Hematopoietic multipotent progenitor cell treated with erythropoietin and hydrocortisone succinate and interleukin-3 and kit ligand, for 6 days (in vitro differentiated cells): ENCODE data around the gene CLCN2.

Experiments
- DNase-seq: peaks from one replicate; pipeline ENCODE4 v3.0.0-alpha.2; 2015

Gene CLCN2

DNA sequence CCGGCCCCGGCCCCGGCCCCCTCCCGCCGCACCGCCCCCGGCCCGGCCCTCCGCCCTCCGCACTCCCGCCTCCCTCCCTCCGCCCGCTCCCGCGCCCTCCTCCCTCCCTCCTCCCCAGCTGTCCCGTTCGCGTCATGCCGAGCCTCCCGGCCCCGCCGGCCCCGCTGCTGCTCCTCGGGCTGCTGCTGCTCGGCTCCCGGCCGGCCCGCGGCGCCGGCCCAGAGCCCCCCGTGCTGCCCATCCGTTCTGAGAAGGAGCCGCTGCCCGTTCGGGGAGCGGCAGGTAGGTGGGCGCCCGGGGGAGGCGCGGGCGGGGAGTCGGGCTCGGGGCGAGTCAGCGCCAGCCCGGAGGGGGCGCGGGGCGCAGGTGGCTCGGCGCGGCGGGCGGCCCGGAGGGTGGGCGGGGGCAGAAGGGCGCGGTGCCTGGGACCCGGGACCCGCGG is 18.8 kb upstream of the CLCN2 start:
- DNase-seq, result peak; percentile 29

DNA sequence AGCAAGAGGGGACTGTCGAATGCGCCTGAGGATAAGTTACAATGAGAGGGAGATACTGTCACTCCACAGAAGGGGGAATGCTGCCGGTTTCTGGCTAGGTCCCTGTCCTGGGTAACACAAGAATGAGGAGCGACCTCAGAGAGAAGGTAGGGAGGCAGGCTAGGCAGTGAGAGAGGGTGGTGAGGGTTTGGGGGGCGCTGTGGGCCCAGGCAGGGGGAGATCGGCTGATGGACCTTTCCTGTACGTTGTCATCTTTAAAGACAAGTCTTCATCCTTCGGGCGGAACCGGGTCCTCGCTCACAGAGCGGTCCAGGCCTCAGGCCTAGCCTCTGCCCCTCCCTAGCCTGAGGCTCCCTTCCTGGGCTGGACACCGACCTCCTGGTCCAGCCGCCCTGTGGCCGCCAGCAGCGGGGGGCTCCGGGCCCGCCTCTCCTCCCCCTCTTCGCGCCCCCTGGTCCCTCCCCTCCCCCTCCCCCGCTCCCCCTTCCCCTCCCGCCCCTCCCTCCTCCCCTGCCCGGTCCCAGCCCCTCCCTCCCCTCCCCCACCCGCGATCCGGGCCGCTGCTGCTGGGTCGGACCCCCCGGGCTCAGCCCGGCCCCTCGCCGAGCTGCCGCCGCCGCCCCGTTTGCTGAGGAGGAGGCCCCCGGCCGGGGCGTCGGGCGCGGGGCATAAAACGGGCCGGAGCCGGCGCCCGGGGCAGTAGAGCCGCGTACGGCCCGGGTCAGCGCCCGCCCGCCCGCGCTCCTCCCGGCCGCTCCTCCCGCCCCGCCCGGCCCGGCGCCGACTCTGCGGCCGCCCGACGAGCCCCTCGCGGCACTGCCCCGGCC is 18.2 kb upstream of the CLCN2 start, which contains the start of gene CHRD:
CHRD (plus strand) TSS at position 697 of the 827 bp plus-strand sequence. CDS start 265 bp downstream, outside the sequence.
- no peak for DNase-seq

DNA sequence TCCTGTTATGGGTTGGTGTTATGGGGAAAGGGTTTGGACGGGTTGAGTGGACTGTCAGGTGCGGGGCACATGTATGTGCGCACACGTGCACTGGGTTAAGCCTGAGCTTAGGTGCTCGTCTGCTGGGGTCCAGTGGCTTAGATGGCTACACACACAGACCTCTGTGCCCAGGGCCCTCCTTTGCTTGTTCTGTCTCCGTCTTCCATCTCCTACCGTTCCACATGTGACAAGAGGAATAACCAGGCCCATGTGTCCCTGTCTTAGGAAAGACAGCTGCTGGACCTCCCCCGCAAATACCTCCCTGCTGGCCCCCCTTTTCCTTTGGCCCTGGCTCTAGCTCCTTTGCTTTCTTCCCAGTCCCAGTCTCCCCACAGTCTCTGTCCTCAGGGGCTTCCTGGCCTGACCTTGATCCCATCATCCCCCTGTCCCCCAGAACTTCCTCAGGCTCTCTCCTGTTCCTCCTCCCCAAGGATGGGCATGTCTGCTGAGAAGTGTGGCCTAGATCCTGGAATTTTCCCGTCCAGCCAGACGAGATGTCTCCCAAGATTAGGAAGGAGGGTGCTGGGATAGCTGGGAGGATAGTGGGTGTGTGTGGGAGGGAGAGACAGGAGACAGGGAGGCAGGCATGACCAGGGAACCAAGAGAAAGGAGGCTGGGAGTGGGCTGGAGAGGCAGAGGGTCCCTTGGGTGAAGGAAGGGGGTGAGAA is 17.4 kb upstream of the CLCN2 start:
- DNase-seq, result no peak

DNA sequence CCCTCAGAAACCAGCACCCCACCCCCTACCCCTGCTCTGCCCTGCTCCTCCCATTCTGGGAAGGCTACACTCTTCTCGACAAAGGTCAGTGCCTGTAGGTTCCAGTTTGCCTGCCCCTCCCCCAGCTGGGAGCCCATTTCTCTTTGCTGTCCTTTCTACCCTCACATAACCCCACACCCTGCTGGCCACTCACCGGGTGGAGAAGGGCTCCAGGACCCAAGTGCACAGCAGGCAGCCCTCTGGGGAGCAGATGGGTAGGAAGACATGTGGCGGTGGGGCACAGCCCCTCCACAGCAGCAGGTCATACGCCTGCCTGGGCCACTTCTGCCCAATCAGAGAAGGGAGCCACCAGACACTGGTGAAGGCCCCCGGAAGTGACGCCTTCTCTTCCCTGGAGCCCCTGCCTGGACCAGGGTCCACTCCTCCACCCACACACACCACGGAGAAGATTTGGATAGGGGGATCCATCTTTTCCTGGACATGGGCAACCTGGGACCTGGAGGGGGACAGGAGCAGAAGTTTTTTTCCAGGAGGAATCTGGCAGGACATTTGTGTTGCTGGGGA is 16.6 kb upstream of the CLCN2 start, which contains the start of gene THPO:
THPO (minus strand) TSS at position 326 of the 564 bp plus-strand sequence. CDS start 1,948 bp downstream, outside the sequence.
- DNase-seq, result no peak

DNA sequence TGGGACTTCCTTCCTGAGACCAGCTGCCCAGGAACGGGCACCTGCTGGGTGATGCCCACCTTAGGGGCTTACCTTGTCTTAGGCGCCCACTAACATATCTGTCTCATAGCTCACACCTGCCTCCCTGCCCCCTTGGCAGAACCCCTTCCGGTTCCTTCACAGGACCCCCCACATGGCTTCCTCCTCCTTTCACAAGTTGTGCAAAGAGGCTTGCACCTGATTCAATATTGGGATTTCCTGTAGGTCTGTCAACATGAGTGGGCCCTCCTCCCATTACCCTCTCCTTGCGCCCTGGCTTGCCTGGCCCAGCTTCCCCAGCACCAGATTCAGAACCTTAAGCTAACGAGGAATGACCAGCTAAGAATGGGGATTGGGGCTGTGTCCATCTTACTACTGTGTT is 16.0 kb upstream of the CLCN2 start:
- no peak for DNase-seq

DNA sequence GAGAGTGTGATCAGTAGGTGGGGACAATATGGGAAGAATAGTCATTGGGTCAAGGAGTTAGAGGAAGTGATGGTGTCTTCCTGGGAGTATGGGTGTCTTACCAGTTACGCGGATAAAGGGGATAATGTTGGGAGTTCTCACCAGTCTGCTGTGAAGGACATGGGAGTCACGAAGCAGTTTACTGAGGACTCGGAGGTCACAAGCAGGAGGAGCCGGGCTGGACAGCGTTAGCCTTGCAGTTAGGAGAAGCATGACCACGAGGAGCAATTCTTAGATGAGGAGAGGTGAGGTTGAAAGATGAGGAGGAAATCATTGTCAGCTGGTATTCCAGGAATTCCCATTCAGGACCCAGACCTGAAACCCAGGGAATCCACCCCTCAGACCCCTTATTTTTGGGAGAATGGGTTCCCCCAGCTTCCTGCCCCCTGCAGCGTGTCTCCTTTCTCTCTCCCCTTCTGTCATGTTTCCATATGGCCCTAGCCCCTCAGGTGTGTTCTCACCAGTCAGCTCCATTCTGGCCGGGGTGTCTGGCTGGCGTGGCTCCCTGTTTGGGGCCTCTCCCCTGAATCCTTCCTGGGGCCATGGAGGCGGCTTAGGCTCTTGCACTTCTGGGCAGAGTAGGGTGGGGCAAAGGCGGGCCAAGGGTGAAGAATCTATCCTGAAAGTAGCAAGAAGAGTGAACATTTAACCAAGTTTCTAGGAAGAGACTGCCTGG is 14.5 kb upstream of the CLCN2 start:
- no peak for DNase-seq

DNA sequence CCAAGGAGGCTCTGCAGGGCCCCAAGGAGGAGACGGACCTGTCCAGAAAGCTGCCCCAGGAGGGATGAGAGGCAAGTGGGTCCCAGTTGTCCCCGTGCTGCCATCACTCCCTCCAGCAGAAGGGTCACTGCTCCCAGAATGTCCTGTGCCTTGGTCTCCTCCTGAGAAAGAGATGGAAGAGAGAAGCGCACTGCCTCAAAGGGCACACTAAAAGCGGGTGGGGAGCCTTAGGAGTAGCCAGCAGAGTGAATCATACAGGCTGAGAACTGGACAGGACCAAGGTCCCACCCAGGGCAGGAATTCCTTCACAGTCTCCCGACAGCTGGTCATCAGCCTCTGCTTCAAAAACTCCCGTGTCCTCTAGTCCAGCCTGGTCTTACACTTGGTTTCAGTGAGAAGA is 12.0 kb upstream of the CLCN2 start:
- no peak for DNase-seq

DNA sequence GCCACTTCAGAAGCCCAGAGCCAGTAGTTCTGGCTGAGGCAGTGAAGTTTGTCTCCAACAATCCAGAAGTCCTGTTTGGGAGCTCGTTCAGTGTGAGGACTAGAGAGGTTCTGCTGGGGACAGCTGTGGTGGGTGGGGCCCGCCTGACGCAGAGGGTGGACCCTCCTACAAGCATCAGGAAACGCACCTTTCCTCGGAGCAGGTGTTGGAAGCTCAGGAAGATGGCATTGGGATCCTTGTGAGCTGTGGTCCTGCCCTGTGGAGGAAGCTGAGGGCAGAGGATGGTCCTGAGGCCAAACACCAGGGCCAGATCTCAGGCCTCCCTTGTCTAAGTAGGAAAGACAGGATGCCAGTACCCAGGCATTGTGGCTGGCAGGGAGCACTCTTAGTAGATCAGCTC is 11.5 kb upstream of the CLCN2 start:
- DNase-seq, result no peak

DNA sequence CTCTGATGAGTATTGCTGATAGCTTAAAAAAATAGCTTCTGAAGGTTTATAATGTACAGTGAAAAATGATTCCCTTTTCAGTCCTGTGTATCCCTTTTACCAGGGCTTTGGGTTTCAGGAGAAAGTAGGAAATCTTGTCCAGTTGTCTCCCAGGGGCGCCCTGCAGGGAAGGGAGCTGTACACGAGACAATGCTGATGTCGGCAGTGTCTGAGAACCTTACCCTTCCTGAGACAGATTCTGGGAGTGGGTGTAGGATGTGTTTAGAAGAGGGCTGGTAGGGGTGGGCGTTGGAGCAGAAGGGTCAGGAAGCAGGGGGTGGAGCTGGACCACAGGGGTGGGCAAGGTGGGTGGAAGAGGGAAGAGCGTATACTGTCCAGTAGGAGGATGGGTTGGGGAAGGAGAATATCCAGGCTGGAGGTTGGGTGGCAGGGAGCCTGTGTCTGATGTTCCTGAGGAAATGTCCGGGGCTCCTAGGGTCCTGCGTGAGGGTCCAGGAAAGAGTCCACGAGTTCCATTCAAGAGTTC is 11.0 kb upstream of the CLCN2 start:
- DNase-seq, result no peak

DNA sequence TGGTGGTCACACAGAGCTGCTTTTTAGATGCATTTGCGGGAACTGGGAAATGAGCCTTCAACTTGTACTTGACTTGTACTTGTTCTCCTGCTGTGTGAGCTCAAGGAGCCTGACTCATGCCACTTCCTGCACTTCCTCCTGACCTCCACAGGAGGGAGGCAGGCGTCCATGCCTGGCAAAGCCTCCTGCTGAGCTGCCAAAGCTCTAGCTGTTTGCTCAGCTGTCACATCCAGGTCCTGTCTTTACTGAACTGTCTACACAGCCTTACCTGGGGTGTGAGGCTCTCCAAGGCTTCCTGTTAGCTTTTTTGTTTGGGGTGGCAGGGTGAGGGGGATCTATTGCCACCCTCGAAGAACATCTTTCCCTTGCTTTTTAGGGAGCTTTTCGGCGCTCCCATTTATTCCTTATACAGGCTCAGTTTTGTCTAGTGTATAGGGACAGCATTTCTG is 10.2 kb upstream of the CLCN2 start:
- DNase-seq, result peak; percentile 91

DNA sequence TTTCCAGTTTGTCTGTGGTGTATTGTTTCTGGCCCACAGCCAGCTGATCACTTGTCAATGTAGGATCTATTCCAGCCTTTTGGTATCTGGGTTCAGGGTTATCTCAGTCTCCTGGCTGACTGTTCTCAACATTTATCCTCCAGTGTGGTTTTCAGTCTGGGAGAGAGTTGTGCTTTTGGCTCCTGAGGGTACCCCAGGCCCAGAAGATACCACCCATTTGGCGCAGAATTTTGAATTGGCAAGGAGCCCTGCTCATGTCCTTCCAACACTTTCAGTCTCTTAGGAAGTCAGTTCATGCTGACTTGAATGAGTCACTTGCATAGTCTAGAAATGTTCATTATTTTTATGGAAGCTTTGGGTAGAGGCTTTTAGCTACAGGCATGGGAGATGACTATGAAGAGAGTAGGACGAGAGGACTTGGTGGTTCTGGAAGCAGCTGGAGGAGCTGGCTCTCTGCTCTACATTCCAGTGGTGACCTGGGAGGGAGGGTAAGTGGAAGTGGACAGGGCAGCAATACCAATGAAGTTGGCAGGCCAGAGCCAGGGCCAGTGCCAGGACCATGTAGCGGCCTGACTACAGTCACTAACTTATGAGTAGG is 7.3 kb upstream of the CLCN2 start:
- DNase-seq, result no peak

DNA sequence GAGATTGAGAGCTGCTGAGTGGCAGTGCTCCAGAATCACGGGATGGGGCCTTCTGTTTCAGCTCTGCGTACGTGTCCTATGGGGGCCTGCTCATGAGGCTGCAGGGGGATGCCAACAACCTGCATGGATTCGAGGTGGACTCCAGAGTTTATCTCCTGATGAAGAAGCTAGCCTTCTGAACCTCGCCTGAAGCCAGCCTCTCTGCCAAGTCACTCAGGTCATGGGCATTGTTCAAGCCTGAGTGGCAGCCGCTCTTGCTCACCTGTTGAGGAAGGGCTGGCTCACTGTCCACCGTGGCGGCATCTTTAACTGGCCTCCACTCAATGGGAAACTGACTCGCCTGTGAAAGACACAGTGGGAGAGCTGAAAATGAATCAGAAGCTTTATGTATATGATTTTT is 6.7 kb upstream of the CLCN2 start:
- DNase-seq, result no peak

DNA sequence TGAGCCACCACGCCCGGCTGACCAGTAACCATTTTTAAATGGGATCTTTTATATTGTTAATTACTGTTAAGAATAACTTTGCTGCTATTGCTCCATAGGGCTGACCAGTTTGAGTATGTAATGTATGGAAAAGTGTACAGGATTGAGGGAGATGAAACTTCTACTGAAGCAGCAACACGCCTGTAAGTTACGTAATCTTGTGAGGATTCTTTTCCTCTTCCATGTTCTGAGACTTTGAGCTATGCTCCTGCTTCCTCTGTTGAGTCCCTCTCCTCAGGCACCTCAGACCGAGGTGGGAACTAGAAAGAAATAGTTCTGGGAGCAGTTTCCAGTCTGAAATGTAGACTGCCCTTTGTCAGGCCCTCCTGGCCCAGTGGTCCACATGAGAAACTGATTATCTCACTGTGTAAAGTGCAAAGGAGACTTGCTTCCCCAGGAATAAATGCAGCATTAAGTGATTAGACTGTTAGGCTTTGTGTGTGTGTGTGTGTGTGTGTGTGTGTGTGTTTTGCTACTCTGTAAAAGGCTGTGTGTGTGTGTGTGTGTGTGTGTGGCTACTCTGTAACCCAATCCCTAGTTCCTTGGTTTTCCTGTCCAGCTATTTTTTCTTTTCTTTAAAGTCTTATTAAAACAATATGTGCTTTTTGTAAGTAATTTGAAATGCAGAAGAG is 5.3 kb upstream of the CLCN2 start:
- no peak for DNase-seq

DNA sequence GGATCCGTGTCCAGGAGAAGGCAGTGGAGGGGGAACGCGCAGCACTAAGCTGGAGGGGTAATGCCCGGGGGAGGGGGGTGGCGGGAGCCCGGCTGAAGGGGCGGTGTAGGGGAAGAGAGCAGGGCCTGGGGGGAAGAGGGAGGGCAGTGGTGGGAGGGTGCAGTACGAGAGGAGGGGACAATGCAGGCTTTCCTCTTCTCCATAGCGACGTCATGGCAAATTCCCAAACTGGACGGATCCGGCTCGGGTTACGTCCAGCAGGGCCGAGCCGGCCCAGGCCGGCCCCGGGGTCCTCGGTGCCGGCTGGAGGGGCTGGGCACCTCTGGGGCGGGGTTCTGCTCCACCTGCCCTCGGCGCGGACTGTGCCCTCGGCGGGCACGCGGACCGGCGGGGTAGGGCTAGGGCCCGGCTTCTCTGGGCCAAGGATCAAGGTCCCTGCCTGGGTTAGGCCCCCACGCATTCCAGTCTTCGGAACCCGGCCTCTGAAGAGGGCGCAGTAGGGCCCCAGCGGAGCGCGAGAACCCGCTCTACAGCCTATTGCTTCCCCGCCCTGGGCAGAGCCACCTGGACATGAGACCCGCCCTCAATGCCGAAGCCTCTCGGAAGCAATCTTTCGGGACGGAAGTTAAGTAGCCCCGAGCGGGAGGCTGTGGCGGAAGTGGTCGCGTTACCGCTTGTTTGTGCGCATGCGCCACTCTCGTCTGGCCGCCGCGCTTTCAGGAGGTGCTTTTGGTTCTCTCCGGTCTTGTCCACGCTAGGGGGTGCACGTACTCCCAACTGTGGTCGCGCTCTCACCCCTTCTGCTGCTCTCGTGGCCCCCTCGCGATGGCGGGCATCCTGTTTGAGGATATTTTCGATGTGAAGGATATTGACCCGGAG is 1.5 kb upstream of the CLCN2 start:
- DNase-seq, result peak; percentile 99

DNA sequence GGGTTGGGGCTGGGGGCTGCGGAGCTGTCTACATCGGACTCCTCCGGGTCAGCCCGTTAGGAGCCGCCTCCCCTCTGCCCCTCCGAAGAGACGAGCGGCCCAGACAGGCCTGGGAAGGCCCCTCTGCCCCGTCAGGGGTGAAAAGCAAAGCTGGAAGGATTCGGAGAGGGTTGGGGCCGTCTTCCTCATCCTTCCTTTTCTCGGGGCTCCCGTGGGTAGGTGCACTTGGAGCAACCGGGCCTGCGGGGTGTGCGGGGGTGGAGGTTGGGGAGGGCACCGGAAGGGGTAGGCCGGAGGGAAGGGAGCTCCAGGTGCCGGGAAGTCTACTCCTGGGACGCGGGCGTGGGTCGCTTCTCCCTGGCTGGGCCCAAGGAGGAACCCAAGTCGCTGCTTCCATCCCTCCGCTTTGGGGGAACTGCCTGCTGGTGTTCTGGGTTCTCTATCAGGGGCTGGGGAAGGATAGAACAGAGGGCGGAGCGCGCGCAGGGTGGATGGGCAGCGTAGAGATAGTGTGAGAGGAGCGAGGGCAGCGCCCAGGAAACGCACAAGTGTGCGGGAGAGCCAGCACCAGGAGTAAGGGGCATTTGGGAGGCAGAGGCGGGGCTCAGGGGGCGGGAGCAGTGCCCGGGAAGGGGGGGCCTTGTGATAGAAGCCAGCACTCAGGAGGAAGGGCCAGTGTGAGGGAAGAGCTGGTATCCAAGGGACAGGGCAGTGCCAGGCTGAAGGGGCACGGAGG is 695 bp upstream of the CLCN2 start:
- DNase-seq, result peak; percentile 83

DNA sequence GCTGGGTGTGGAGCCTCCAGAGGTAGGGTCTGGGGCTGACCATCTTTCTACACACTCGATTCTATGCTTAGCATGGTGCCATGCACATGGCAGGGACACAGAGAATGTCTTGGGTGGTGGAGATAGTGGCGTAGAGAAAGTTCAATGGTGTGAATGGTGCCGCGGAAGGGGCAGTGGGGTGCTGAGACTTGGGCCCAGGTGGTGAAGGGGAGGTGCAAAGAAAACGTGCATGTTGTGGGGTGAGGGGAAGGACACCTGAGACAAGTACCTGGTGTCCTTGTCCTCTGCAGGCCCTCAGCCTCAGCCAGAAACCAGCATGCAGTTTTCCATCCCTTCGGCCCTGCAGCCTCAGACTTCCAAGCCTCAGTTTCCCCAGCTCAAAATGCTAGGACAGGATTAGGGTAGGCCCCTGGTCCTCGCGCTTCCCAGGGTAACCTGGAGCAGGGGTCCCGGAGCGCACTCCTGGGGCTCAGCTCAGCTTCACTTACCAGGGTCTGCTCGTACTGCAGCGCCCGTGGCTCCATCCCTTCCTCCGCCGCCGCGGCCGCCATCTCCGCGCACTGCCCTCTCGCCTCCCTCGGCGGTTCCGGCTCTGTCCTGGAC is 375 bp downstream of the CLCN2 start:
- no peak for DNase-seq

DNA sequence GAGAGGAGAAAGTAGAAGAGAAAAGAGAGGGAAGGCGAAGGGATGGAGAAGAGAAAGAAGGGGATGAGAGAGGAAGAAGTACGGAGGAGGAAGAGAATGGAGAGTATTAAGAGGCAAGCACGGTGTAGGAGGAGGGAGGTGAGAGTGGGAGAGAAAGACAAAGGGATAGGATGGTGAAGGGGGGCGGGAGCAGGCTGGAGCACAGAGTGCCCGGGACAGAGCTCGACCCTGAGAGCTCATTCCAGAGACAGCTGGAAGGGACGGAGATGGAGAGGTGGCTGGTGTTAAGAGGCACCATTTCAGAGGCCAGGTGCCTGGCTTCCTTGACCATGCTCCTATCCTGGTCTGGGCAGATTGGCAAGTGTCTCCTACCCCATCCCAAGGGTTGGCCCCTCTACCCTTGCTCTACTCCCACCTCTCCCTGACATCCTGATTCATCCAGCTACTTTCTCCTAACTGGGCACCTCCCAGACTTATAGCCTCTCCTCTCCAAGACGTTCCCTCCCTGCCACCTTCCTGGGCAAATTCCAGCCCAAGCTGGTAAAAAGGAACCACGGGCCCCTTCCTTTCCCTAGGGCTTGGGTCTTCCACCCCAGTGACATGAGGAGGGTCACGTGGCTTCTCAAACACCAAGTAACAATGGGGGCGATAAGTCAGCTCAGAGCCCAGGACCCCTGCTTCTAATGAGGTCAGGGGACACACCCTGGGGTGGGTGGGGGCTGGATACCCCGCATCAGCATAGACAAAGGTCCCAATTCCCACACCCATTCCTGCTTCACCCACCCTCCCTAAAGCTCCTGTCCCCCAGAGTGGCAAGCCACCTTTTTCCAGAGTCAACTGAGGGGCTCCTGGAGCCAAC is 1.1 kb downstream of the CLCN2 start:
- no peak for DNase-seq

DNA sequence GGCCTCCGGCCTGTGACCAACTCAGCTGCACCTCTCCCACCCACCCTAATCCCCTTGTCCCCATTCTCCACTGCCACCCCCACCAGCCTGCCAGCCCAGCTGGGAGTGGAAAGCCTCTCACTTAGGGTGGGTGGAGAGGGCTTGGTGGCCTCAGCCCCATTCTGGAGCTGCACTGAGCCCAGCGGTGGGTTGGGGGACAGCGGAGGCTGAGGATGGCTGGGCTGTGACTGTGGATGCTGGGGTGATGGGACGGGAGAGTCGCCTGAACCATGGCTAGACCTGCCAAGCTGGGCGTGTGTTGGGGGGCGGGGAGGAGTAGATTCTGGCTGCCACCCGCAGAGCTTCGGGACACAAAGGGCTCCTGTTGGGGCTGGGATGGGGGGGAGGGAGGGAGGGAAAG is 1.8 kb downstream of the CLCN2 start:
- DNase-seq, result no peak
